Mesenchymal stem cell (in vitro differentiated cells and primary cell): ENCODE data around the gene SOX8.
A peak's percentile ranks its signal among the peaks of the same experiment; 100 is the strongest.

ENCODE experiments used
- DNase-seq: peaks from one replicate; pipeline ENCODE4 v3.0.0-alpha.2; 2013
- H2AFZ ChIP-seq: one replicate; pipeline ENCODE4 v1.6.1; 2013; ENCODE audit warnings: low read depth, mild to moderate bottlenecking, control low read depth, inconsistent platforms, low read length, moderate library complexity
- H2AK5ac ChIP-seq: 2 replicates; pipeline ENCODE4 v1.6.1; 2013; ENCODE audit warnings: low read length, moderate library complexity, mild to moderate bottlenecking, inconsistent platforms; ENCODE audit not compliant: severe bottlenecking
- H2BK120ac ChIP-seq: one replicate; pipeline ENCODE4 v1.6.1; 2013; ENCODE audit warnings: low read depth, mild to moderate bottlenecking, inconsistent platforms, low read length, moderate library complexity
- H2BK12ac ChIP-seq, 2 experiments: one replicate each; pipeline ENCODE4 v1.6.1; 2013; ENCODE audit warnings: inconsistent platforms in 2 of 2, low read length in 2 of 2, mild to moderate bottlenecking in 2 of 2, moderate library complexity in 2 of 2, control low read depth in 1 of 2
- H2BK15ac ChIP-seq: one replicate; pipeline ENCODE4 v1.6.1; 2013; ENCODE audit warnings: mild to moderate bottlenecking, low read depth, inconsistent platforms; ENCODE audit not compliant: poor library complexity, severe bottlenecking
- H2BK5ac ChIP-seq: 2 replicates; pipeline ENCODE4 v1.6.1; 2013; ENCODE audit warnings: low read depth, mild to moderate bottlenecking, low read length, control low read depth, inconsistent platforms; ENCODE audit not compliant: poor library complexity, severe bottlenecking
- H3K14ac ChIP-seq, 2 experiments: one replicate each; pipeline ENCODE4 v1.6.1; 2013; ENCODE audit warnings: inconsistent platforms in 2 of 2, low read length in 2 of 2, control low read depth in 1 of 2, mild to moderate bottlenecking in 1 of 2, moderate library complexity in 1 of 2
- H3K18ac ChIP-seq, 2 experiments: one replicate each; pipeline ENCODE4 v1.6.1; 2013; ENCODE audit warnings: inconsistent platforms in 2 of 2, low read length in 2 of 2, control low read depth in 1 of 2, low read depth in 1 of 2, mild to moderate bottlenecking in 1 of 2
- H3K23ac ChIP-seq, 2 experiments: one replicate each; pipeline ENCODE4 v1.6.1; 2013; ENCODE audit warnings: inconsistent platforms in 2 of 2, low read length in 2 of 2, mild to moderate bottlenecking in 2 of 2, moderate library complexity in 2 of 2, control low read depth in 1 of 2
- H3K27ac ChIP-seq: 2 replicates; pipeline ENCODE4 v1.5.1; 2013; ENCODE audit warnings: mild to moderate bottlenecking, moderate library complexity, low read length, control low read depth, inconsistent platforms; ENCODE audit not compliant: poor library complexity, severe bottlenecking
- H3K27me3 ChIP-seq, 2 experiments: 2 replicates each; pipeline versions ENCODE4 v1.6.1 to v1.7.0; 2013; ENCODE audit warnings: low read length in 2 of 2, mild to moderate bottlenecking in 2 of 2, moderate library complexity in 2 of 2, control low read depth in 1 of 2, inconsistent platforms in 1 of 2; ENCODE audit not compliant: control insufficient read depth in 1 of 2, insufficient read depth in 1 of 2
- H3K36me3 ChIP-seq, 2 experiments: 2 replicates each; pipeline versions ENCODE4 v1.6.1 to v1.7.0; 2013; ENCODE audit warnings: low read length in 2 of 2, control low read depth in 1 of 2, inconsistent platforms in 1 of 2, low read depth in 1 of 2, mild to moderate bottlenecking in 1 of 2; ENCODE audit not compliant: insufficient read depth in 2 of 2, control insufficient read depth in 1 of 2
- H3K4ac ChIP-seq, 2 experiments: one replicate each; pipeline ENCODE4 v1.6.1; 2013; ENCODE audit warnings: inconsistent platforms in 2 of 2, low read length in 2 of 2, mild to moderate bottlenecking in 2 of 2, moderate library complexity in 2 of 2, control low read depth in 1 of 2, low read depth in 1 of 2
- H3K4me1 ChIP-seq: 2 replicates; pipeline ENCODE4 v1.6.1; 2013; ENCODE audit warnings: low read depth, low read length, control low read depth; ENCODE audit not compliant: control insufficient read depth, insufficient read depth
- H3K4me2 ChIP-seq: 2 replicates; pipeline ENCODE4 v1.6.1; 2013; ENCODE audit warnings: low read length, mild to moderate bottlenecking, inconsistent platforms; ENCODE audit not compliant: poor library complexity, severe bottlenecking
- H3K4me3 ChIP-seq, 2 experiments: 2 replicates each; pipeline versions ENCODE4 v1.5.1 to v1.7.0; 2013; ENCODE audit warnings: low read length in 2 of 2, mild to moderate bottlenecking in 2 of 2, control low read depth in 1 of 2, low read depth in 1 of 2; ENCODE audit not compliant: insufficient read depth in 1 of 2
- H3K79me1 ChIP-seq: replicated peaks from 2 replicates; pipeline ENCODE4 v1.6.1; 2013; ENCODE audit warnings: mild to moderate bottlenecking, control low read depth, low read length, inconsistent platforms; ENCODE audit not compliant: poor library complexity, severe bottlenecking
- H3K9ac ChIP-seq: 2 replicates; pipeline ENCODE4 v1.7.0; 2013; ENCODE audit warnings: mild to moderate bottlenecking, low read length, moderate library complexity
- H3K9me3 ChIP-seq: 2 replicates; pipeline ENCODE4 v1.7.0; 2013; ENCODE audit warnings: mild to moderate bottlenecking, low read length; ENCODE audit not compliant: control insufficient read depth
- H4K8ac ChIP-seq: one replicate; pipeline ENCODE4 v1.6.1; 2013; ENCODE audit warnings: inconsistent platforms, mild to moderate bottlenecking, low read length, moderate library complexity
- H4K91ac ChIP-seq: one replicate; pipeline ENCODE4 v1.6.1; 2013; ENCODE audit warnings: mild to moderate bottlenecking, low read length, inconsistent platforms
- WGBS: methylation state at CpG from one replicate; pipeline ENCODE4 v1.1.7; 2013; ENCODE audit warnings: mixed read lengths; 5-methylcytosine and 5-hydroxymethylcytosine counted together

Gene SOX8

GRCh38 chr16:978403-978802 is 3.2 kb upstream of the SOX8 start:
- Histone ChIP-seq H3K4ac (no peak overlapping the region), H2BK12ac (no peak overlapping the region), H2BK120ac (no peak overlapping the region), H2BK5ac (no peak overlapping the region), H4K91ac (no peak overlapping the region), H2BK15ac (no peak overlapping the region), H3K27ac (no peak overlapping the region), H3K79me1 (no peaks in the 10 kb centered on the region), H3K18ac (no peak overlapping the region), H3K36me3 (no peaks in the 10 kb centered on the region), H3K4me3 (no peak overlapping the region), H3K9ac (no peak overlapping the region), H2AFZ (no peak overlapping the region), H3K9me3 (no peaks in the 10 kb centered on the region), H3K4me1 (peaks cover 11% of the 10 kb centered on the region), H2AK5ac (no peak overlapping the region), H3K27me3 (peaks cover 24 to 63% of the 10 kb centered on the region in 2 experiments), H3K23ac (no peak overlapping the region), H3K14ac (no peak overlapping the region), H4K8ac (no peak overlapping the region), H3K4me2 (no peak overlapping the region)
- no peak for DNase-seq
- 86% methylated on average over 7 of the region's 9 CpGs for WGBS

DNA sequence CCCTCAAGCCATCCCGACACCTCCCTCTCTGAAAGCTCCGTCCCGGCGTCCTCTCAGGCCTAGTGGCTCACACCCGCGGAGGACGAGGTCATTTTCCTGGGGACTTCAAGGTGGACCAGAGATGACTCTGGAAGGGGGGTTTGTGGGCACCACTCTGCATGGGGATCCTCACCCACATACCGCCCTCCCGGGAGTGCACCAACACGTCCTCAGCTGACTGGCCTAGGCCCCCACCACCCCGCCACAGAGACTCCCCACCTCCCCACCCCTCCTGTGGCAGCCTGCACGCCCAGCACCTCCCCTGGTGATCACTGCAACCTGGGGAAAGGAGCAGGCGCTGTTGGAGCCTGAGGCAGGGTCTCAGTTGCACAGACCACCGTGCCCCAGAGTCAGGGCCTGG is 2.4 kb upstream of the SOX8 start:
- no peak overlapping the region for H4K8ac ChIP-seq
- no peak overlapping the region for H3K4me3 ChIP-seq
- H3K4me2 ChIP-seq: no peak overlapping the region
- H2AK5ac ChIP-seq: no peak overlapping the region
- DNase-seq: no peak
- H3K9ac ChIP-seq: no peak overlapping the region
- H3K4me1 ChIP-seq: peaks cover 11% of the 10 kb centered on the region
- no peak overlapping the region for H3K27ac ChIP-seq
- H3K18ac ChIP-seq: no peak overlapping the region
- WGBS: 86% methylated on average over 14 of the region's 14 CpGs
- H3K36me3 ChIP-seq: no peaks in the 10 kb centered on the region
- H2BK15ac ChIP-seq: no peak overlapping the region
- peaks cover 24 to 68% of the 10 kb centered on the region in 2 experiments for H3K27me3 ChIP-seq
- H3K14ac ChIP-seq: no peak overlapping the region
- no peak overlapping the region for H2BK120ac ChIP-seq
- H3K23ac ChIP-seq: no peak overlapping the region
- no peaks in the 10 kb centered on the region for H3K9me3 ChIP-seq
- no peak overlapping the region for H4K91ac ChIP-seq
- H2AFZ ChIP-seq: no peak overlapping the region
- no peak overlapping the region for H2BK5ac ChIP-seq
- no peak overlapping the region for H2BK12ac ChIP-seq
- H3K4ac ChIP-seq: no peak overlapping the region
- H3K79me1 ChIP-seq: no peaks in the 10 kb centered on the region

- no peak overlapping the region for H3K18ac ChIP-seq
- H3K9me3 ChIP-seq: no peaks in the 10 kb centered on the region
- no peak overlapping the region for H2AFZ ChIP-seq
- no peak overlapping the region for H3K4me3 ChIP-seq
- peaks cover 24 to 63% of the 10 kb centered on the region in 2 experiments for H3K27me3 ChIP-seq
- H3K4ac ChIP-seq: no peak overlapping the region
- H2BK12ac ChIP-seq: no peak overlapping the region
- no peak overlapping the region for H2BK120ac ChIP-seq
- no peak overlapping the region for H3K14ac ChIP-seq
- DNase-seq: no peak
- peak overlapping the region in 1 of 2 experiments; percentile 28 for H3K23ac ChIP-seq
- no peak overlapping the region for H4K91ac ChIP-seq
- H2BK5ac ChIP-seq: no peak overlapping the region
- no peaks in the 10 kb centered on the region for H3K36me3 ChIP-seq
- H2AK5ac ChIP-seq: no peak overlapping the region
- H3K79me1 ChIP-seq: no peaks in the 10 kb centered on the region
- no peak overlapping the region for H3K4me2 ChIP-seq
- no peak overlapping the region for H3K9ac ChIP-seq
- H3K4me1 ChIP-seq: peaks cover 10% of the 10 kb centered on the region
- 58% methylated on average over 59 of the region's 63 CpGs for WGBS
- H2BK15ac ChIP-seq: no peak overlapping the region
- no peak overlapping the region for H3K27ac ChIP-seq
- no peak overlapping the region for H4K8ac ChIP-seq
These were observed 1.5 kb upstream of the SOX8 start for GRCh38 chr16:979859-980594.

GRCh38 chr16:980595-980854 is 1.0 kb upstream of the SOX8 start:
- Histone ChIP-seq H3K14ac (no peak overlapping the region), H4K8ac (no peak overlapping the region), H2BK120ac (no peak overlapping the region), H3K4me1 (peaks cover 10% of the 10 kb centered on the region), H3K27ac (no peak overlapping the region), H2BK5ac (no peak overlapping the region), H2AK5ac (no peak overlapping the region), H3K18ac (peak overlapping the region in 1 of 2 experiments; percentile 54), H3K4ac (no peak overlapping the region), H3K23ac (no peak overlapping the region), H3K9me3 (no peaks in the 10 kb centered on the region), H4K91ac (no peak overlapping the region), H3K9ac (no peak overlapping the region), H2BK15ac (no peak overlapping the region), H3K79me1 (no peaks in the 10 kb centered on the region), H3K27me3 (peaks cover 24 to 66% of the 10 kb centered on the region in 2 experiments), H2AFZ (no peak overlapping the region), H2BK12ac (no peak overlapping the region), H3K4me3 (no peak overlapping the region), H3K4me2 (peak overlapping the region; percentile 63), H3K36me3 (no peaks in the 10 kb centered on the region)
- 35% methylated on average over 23 of the region's 31 CpGs for WGBS
- no peak for DNase-seq
